GM13976 (cell line): ENCODE data around the gene ZC3H11A.
"Not testable (repeated sequence)": the region's sequence is repeated elsewhere in the genome, so short reads cannot be mapped to it uniquely, and the experiment has no call there.

Experiments used
- DNase-seq: peaks from one replicate; pipeline ENCODE4 v3.0.0; 2012; ENCODE audit warnings: low spot score
- in situ Hi-C: fragments of 300-500 bp; cut with MboI; formaldehyde crosslinking; loops from one replicate; pipeline ENCODE4 v1.12.0; 2022; ENCODE audit warnings: low sequenced_read_pairs, mixed read lengths, inconsistent platforms; ENCODE audit not compliant: unreplicated experiment
- TF ChIP-seq, protein P1 (sequence below): IDR thresholded peaks from 2 replicates; pipeline ENCODE4 v1.5.1; 2012; ENCODE audit warnings: borderline replicate concordance, mild to moderate bottlenecking; ENCODE audit not compliant: insufficient read depth; ENCODE audit errors: extremely low read depth, missing control alignments, control extremely low read depth

The ZC3H11A gene

DNA sequence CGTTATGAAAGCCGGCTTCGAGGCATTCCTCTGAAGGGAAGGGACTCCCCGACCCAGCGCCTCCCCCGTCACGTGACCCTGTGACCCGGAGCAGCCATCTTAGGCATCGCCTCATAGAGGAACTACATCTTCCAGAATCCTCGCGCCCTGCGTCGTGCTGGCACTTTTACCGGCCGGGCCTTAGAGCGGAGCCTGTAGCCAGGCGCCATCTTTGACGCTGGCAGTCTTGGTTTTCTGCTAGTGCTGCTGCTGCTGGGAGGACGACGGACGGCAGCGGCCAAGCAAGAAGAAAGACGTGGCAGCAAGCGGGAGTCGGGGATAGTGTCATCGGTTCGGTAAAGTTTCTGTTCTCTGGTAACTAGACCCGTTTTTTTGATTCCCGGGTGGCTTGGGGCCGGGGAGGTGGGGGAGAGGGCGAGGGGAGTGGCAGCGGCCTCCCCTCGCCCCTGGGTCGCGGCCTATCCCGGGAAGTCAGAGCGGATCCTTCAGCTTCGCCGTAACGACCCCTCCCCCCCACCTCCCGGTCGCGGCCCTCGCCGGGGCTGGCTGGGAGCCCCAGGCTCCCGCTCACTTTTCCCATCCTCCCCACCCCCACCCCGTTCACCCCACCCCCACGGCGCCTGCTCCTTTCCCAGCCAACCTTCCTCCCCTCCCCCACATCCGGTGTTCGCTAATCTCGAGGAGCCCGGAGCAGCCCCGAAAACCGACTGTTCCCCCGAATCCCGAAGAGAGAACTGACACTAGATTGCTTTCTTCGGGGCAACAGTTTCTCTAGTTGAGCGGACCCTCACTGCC, at the start of gene ZC3H11A, which contains the start of gene ZBED6:
ZC3H11A (plus strand) TSS at position 183 of the 795 bp plus-strand sequence. CDS start 21,448 bp downstream, outside the sequence.
ZBED6 (plus strand) TSS at position 183 of the 795 bp plus-strand sequence. CDS start 1,900 bp downstream, outside the sequence.
- peak; percentile 94 for DNase-seq
- TF ChIP-seq, protein P1, sequence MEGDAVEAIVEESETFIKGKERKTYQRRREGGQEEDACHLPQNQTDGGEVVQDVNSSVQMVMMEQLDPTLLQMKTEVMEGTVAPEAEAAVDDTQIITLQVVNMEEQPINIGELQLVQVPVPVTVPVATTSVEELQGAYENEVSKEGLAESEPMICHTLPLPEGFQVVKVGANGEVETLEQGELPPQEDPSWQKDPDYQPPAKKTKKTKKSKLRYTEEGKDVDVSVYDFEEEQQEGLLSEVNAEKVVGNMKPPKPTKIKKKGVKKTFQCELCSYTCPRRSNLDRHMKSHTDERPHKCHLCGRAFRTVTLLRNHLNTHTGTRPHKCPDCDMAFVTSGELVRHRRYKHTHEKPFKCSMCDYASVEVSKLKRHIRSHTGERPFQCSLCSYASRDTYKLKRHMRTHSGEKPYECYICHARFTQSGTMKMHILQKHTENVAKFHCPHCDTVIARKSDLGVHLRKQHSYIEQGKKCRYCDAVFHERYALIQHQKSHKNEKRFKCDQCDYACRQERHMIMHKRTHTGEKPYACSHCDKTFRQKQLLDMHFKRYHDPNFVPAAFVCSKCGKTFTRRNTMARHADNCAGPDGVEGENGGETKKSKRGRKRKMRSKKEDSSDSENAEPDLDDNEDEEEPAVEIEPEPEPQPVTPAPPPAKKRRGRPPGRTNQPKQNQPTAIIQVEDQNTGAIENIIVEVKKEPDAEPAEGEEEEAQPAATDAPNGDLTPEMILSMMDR = no peak
- in situ Hi-C loops = no loop called here

DNA sequence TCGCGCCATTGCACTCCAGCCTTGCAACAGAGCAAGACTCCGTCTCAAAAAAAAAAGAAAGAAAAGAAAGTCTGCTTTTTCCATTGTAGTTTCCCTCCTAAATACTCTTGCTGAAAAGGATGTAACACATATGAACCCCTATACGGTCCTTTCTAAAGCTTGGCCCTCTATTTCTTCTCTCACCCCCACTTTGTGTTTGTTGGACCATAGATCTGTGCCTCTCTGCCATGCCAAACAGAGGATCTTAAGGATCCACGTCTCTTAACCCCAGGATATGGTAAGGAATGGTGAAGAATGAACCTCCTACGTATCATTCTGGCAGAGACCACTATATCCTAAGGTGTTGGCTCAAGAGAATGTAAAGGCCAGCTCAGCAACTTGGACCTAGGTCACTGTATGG, 49.1 kb upstream of the ZC3H11A start:
- in situ Hi-C loops = no loop called here
- TF ChIP-seq, protein P1 = no peak
- DNase-seq = no peak

DNA sequence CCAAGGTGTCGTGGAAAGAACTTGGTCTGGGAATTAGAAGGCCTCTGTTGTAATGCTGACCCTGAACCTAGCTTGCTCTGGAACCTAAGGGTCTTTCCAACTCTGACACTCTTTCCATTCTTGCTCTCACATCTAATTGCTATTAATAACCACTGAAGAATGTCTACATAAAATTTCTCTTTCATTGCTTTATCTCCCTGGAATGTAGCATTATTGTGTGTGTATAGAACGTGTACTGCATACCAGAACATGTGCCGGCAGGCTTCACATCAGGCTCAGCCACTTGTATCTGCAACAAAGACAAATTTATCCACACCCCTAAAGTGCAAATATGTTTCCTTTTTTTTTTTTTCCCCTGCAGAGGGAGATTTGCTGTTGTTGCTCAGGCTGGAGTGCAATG, 44.4 kb upstream of the ZC3H11A start:
- no peak for DNase-seq
- in situ Hi-C loops = no loop called here
- TF ChIP-seq, protein P1 = no peak

DNA sequence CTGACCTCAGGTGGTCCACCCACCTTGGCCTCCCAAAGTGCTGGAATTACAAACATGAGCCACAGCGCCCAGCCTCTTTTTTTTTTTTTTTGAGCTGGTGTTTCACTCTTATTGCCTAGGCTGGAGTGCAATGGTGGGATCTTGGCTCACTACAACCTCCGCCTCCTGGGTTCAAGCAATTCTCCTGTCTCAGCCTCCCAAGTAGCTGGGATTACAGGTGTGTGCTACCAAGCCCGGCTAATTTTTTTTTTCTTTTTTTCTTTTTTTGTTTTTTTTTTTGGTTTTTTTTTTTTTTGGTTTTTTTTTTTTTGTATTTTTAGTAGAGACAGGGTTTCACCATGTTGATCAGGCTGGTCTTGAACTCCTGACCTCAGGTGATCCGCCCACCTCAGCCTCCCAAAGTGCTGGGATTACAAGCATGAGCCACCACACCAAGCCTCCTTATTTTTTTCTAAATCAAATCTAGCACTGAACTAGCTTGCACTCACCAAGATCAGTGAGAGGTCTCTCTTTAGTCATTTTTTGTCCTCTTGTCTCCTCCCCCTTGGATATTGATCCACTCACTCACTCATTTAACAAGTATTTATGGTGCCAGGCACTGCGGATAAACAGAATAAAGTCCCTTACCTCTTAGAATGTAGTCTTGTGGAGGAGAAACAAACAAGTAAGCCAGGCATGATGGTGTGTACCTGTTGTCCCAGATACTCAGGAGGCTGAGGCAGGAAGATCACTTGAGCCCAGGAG, 43.6 kb upstream of the ZC3H11A start:
- in situ Hi-C loops, DNase-seq: not testable (repeated sequence)

DNA sequence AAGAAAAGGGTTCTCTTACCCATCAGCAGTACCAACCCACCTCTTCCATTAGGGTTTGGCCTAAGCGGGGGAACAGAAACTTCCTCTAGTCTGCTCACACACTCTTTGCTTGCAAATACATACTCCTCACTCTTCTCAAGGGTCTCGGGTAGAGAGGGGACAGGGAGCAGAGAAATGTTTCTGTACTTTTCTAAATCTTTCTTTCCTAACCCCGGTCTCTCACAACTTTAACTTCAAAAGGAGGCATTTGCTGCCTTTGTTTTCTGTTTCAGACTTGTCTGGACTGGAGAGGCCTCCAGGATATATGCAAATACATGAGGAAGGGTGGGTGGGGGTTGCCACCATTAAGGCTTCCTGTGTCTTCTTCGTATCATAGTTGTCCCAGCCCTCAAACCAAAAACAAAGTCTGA, 41.0 kb upstream of the ZC3H11A start:
- in situ Hi-C loops = no loop called here
- TF ChIP-seq, protein P1 = no peak
- no peak for DNase-seq

DNA sequence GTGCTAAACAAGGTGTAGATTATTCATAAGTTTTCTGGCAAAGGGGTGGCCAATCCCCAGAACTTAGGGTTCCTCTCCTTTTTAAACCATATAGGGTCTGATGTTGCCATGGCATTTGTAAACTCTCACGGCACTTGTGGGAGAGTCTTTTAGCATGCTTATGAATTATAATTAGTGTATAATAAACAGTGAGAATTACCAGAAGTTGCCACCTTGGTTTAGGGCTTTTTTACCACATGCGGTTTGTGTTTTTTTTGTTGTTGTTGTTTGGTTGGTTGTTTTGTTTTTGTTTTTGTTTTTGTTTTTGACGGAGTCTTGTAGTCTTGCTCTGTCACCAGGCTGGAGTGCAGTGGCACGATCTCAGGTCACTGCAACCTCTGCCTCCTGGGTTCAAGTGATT, 39.4 kb upstream of the ZC3H11A start:
- no peak for DNase-seq
- in situ Hi-C loops = no loop called here
- TF ChIP-seq, protein P1 = no peak

DNA sequence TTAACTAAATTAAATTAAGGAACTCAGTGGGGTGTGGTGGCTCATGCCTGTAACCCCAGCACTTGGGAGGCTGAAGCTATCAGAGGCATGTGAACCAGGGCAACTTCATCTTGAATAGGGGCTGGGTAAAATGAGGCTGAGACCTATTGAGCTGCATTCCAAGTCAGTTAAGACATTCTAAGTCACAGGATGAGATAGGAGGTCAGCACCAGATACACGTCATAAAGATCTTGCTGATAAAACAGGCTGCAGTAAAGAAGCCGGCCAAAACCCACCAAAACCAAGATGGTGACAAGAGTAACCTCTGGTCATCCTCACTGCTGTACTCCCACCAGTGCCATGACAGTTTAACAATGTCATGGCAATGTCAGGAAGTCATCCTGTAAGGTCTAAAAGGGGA, 36.7 kb upstream of the ZC3H11A start:
- in situ Hi-C loops, DNase-seq: not testable (repeated sequence)
